Keratinocyte (primary cell): ENCODE measurements around the gene GJD2. TPM values are rescaled to one million over a fixed set of nuclear protein-coding genes. Genes with fewer than 3 reads are reported as not detected.

ENCODE experiments used
- DNase-seq: peaks from one replicate; pipeline ENCODE4 v3.0.0-alpha.2; 2011; ENCODE audit warnings: low read depth, missing footprints, low spot score
- FAIRE-seq: peaks from 2 replicates; lab custom pipeline; 2011; peaks lifted over from hg19 to GRCh38; lab: Jason Lieb, UNC
- H2AFZ ChIP-seq: 2 replicates; pipeline ENCODE4 v1.6.0; 2012; ENCODE audit warnings: low read length, control low read depth, inconsistent platforms; ENCODE audit not compliant: control insufficient read depth
- H3K27ac ChIP-seq: 2 replicates; pipeline ENCODE4 v1.5.1; 2011; ENCODE audit warnings: low read length; ENCODE audit not compliant: control insufficient read depth, insufficient read depth
- H3K27me3 ChIP-seq: 3 replicates; pipeline ENCODE4 v1.6.0; 2011; ENCODE audit warnings: low read length; ENCODE audit not compliant: control insufficient read depth, insufficient read depth; ENCODE audit errors: extremely low read depth
- H3K36me3 ChIP-seq, 2 experiments: 2 replicates in 1 of 2; 3 replicates in 1 of 2; pipeline ENCODE4 v1.5.1; 2011; ENCODE audit warnings: low read length in 2 of 2, mild to moderate bottlenecking in 1 of 2; ENCODE audit not compliant: control insufficient read depth in 2 of 2, insufficient read depth in 2 of 2; ENCODE audit errors: extremely low read depth in 1 of 2
- H3K4me1 ChIP-seq: 3 replicates; pipeline ENCODE4 v1.5.1; 2011; ENCODE audit warnings: low read length; ENCODE audit not compliant: control insufficient read depth, insufficient read depth; ENCODE audit errors: extremely low read depth
- H3K4me2 ChIP-seq: 3 replicates; pipeline ENCODE4 v1.6.0; 2011; ENCODE audit warnings: low read depth, low read length; ENCODE audit not compliant: control insufficient read depth, insufficient read depth; ENCODE audit errors: extremely low read depth
- H3K4me3 ChIP-seq, 3 experiments: fragments of 200-600 bp in 1 of 3; sonication (generic) in 1 of 3; 2 replicates in 2 of 3; 3 replicates in 1 of 3; pipeline ENCODE4 v1.5.1; 2011 to 2016; ENCODE audit warnings: low read length in 3 of 3, mild to moderate bottlenecking in 3 of 3, control low read depth in 2 of 3, inconsistent platforms in 1 of 3, low read depth in 1 of 3, mixed read lengths in 1 of 3, mixed run types in 1 of 3, moderate library complexity in 1 of 3; ENCODE audit not compliant: control insufficient read depth in 2 of 3, insufficient read depth in 2 of 3; ENCODE audit errors: extremely low read depth in 1 of 3
- H3K79me2 ChIP-seq: 2 replicates; pipeline ENCODE4 v1.6.0; 2012; ENCODE audit warnings: low read length; ENCODE audit not compliant: control insufficient read depth, insufficient read depth
- H3K9ac ChIP-seq: 3 replicates; pipeline ENCODE4 v1.6.0; 2011; ENCODE audit warnings: low read length; ENCODE audit not compliant: control insufficient read depth, insufficient read depth; ENCODE audit errors: extremely low read depth
- H3K9me1 ChIP-seq: 3 replicates; pipeline ENCODE4 v1.6.0; 2011; ENCODE audit warnings: low read length; ENCODE audit not compliant: control insufficient read depth, insufficient read depth; ENCODE audit errors: extremely low read depth
- H3K9me3 ChIP-seq: 2 replicates; pipeline ENCODE4 v1.5.1; 2012; ENCODE audit warnings: low read depth, low read length; ENCODE audit not compliant: control insufficient read depth
- H4K20me1 ChIP-seq: 3 replicates; pipeline ENCODE4 v1.6.0; 2011; ENCODE audit warnings: low read length; ENCODE audit not compliant: control insufficient read depth, insufficient read depth; ENCODE audit errors: extremely low read depth
- EZH2 ChIP-seq: IDR thresholded peaks from one replicate; pipeline ENCODE4 v1.6.1; 2012; ENCODE audit warnings: inconsistent platforms, mild to moderate bottlenecking, low read length, moderate library complexity
- dilution Hi-C: fragments of 300-500 bp; cut with MboI; formaldehyde crosslinking; loops from one replicate; pipeline ENCODE4 v1.7.0; 2020; ENCODE audit warnings: low sequenced_read_pairs; ENCODE audit not compliant: extremely low pct_ligation_motif_present
- polyA plus RNA-seq, 5 experiments: library from polyadenylated mRNA; depleted of rRNA in 3 of 5; stranded (reverse) in 3 of 5; stranded (forward) in 1 of 5; unstranded in 1 of 5; fragments of >200 nt; gene quantifications; 1 replicate in 1 of 5; 2 replicates in 3 of 5; 3 replicates in 1 of 5; pipeline versions ENCODE4 v1.2.1 to v1.2.3, GENCODE V29; 2011 to 2012; ENCODE audit warnings: missing spikeins in 2 of 5, low read depth in 1 of 5, low replicate concordance in 1 of 5
- TF ChIP-seq, protein P1 (sequence below), 3 experiments: IDR thresholded peaks in 1 of 3; conservative IDR thresholded peaks in 1 of 3; optimal IDR thresholded peaks in 1 of 3; 2 replicates in 2 of 3; 3 replicates in 1 of 3; pipeline versions ENCODE3 to v1.5.1; 2011; ENCODE audit warnings: low read length in 3 of 3, mild to moderate bottlenecking in 3 of 3, moderate library complexity in 2 of 3, control low read depth in 1 of 3, inconsistent platforms in 1 of 3; ENCODE audit not compliant: insufficient read depth in 2 of 3; ENCODE audit errors: extremely low read depth in 1 of 3

The GJD2 gene
- polyA plus RNA-seq, 1 donor (not counting 4 experiments of a cell fraction or from before 2014, with no cell fraction given): not detected

DNA sequence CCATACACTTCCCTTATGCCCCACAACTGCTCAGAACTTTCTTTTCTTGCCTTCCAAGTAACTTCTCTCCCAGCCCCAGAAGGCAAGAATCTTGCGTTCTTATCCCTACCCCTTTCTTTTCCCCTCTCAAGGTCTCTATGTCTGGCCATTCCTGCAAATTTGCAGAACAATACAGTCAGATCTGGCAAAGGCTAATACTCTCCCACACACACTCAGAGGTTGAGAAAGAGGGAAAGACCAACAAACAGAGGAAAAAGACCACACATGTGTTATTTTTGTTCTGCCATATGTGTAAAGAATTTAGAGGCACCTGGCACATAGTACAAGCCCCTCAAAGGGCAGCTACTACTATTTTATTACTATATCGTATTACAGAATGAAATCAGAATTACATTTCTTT is 25.7 kb downstream of the GJD2 start:
- Histone ChIP-seq H3K79me2 (no peaks in the 10 kb centered on the region), H4K20me1 (no peaks in the 10 kb centered on the region), H2AFZ (no peak overlapping the region), H3K27ac (no peak overlapping the region), H3K4me1 (peaks cover 4% of the 10 kb centered on the region), H3K27me3 (no peaks in the 10 kb centered on the region), H3K9me1 (no peaks in the 10 kb centered on the region), H3K4me3 (no peak overlapping the region), H3K36me3 (no peaks in the 10 kb centered on the region), H3K9me3 (no peaks in the 10 kb centered on the region), H3K9ac (no peak overlapping the region), H3K4me2 (no peak overlapping the region)
- DNase-seq (no peak), FAIRE-seq (no peak)
- TF ChIP-seq, protein P1, sequence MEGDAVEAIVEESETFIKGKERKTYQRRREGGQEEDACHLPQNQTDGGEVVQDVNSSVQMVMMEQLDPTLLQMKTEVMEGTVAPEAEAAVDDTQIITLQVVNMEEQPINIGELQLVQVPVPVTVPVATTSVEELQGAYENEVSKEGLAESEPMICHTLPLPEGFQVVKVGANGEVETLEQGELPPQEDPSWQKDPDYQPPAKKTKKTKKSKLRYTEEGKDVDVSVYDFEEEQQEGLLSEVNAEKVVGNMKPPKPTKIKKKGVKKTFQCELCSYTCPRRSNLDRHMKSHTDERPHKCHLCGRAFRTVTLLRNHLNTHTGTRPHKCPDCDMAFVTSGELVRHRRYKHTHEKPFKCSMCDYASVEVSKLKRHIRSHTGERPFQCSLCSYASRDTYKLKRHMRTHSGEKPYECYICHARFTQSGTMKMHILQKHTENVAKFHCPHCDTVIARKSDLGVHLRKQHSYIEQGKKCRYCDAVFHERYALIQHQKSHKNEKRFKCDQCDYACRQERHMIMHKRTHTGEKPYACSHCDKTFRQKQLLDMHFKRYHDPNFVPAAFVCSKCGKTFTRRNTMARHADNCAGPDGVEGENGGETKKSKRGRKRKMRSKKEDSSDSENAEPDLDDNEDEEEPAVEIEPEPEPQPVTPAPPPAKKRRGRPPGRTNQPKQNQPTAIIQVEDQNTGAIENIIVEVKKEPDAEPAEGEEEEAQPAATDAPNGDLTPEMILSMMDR (optimal IDR thresholded peaks at IDR 0.05 in 1 of 3, IDR thresholded peaks at IDR 0.05 in 1 of 3, conservative IDR thresholded peaks at IDR 0.05 in 1 of 3; ENCODE audit: extremely low read depth in 1 of 3, insufficient read depth in 2 of 3, low read length in 3 of 3): no peak
- TF ChIP-seq EZH2: no peak
- dilution Hi-C loops: no loop called here

DNA sequence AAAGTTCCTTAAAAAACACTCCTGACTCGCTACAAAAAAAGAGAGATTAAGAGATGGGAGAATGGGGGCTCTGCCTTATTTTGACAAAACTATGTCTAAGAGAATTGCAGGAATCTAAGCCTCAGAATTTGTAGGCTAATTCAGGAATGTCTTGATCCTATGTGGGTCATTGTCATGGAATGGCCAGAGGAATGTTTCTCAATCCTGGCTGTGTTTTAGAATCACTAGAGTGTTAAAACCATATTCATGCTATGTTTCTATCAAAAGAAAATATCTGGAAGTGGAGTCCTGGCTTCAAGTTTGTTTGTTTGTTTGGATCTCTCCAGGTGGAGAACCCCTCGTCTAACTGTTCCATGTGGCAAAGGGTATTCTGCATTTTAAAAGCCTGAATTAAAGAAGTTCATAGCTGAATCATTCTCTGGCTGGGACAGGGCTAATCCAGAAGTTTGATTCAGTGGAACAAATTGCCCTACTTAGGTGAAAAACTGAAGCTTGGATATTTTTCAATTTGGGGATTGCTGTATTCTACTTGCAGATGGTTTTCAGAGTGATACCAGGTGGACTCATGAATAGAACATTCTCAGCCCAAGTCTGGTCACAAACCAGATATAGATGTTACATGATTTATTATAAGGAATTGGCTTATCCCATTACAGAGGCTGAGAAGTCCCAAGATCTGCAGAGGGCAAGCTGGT is 28.2 kb downstream of the GJD2 start:
- TF ChIP-seq, protein P1 (optimal IDR thresholded peaks at IDR 0.05 in 1 of 3, IDR thresholded peaks at IDR 0.05 in 1 of 3, conservative IDR thresholded peaks at IDR 0.05 in 1 of 3; ENCODE audit: extremely low read depth in 1 of 3, insufficient read depth in 2 of 3, low read length in 3 of 3): no peak
- no peak for TF ChIP-seq EZH2
- Histone ChIP-seq H2AFZ (no peak overlapping the region), H3K79me2 (no peaks in the 10 kb centered on the region), H3K9me3 (no peaks in the 10 kb centered on the region), H3K4me2 (no peak overlapping the region), H3K36me3 (no peaks in the 10 kb centered on the region), H3K9ac (no peak overlapping the region), H3K27me3 (peaks cover 2% of the 10 kb centered on the region), H3K4me1 (peaks cover 6% of the 10 kb centered on the region), H3K9me1 (no peaks in the 10 kb centered on the region), H3K27ac (no peak overlapping the region), H4K20me1 (no peaks in the 10 kb centered on the region), H3K4me3 (no peak overlapping the region)
- dilution Hi-C loops: no loop called here
- no peak for FAIRE-seq
- DNase-seq: no peak
